ENCODE measurements around the gene MORN4.
"Not testable (repeated sequence)": the region's sequence is repeated elsewhere in the genome, so short reads cannot be mapped to it uniquely, and the experiment has no call there.

MORN4 gene

GRCh38 chr10:97632949-97633884 is at the start of gene MORN4:
MORN4 (minus strand) TSS chr10:97633500; CDS start chr10:97619653, 13,847 bp downstream.
- DNase-seq (ENCODE audit: low spot score): peak; percentile 81

GRCh38 chr10:97682042-97682441 is 48.7 kb upstream of the MORN4 start:
- DNase-seq (ENCODE audit: low spot score): peak; percentile 46

DNA sequence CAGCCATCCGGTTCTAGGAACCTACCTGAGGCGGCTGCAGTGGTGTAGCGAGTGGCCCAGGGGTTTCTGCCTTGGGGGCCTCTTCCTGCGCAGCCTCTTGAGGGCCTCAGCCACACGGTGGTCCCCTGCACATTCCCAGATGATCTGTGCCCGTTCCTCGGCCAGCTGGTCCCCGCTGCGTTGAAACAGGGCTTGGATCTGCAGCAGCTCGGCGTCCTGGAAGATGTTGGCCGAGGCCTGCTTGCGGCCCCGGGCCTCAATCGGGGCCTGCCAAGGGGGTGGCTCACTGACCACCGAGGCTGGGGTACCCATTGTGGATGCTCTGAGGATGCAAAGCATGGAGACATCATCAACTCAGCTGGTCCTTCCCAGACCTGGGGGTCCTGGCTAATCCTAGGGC is 46.3 kb upstream of the MORN4 start:
- no peak for DNase-seq (ENCODE audit: low spot score)

DNA sequence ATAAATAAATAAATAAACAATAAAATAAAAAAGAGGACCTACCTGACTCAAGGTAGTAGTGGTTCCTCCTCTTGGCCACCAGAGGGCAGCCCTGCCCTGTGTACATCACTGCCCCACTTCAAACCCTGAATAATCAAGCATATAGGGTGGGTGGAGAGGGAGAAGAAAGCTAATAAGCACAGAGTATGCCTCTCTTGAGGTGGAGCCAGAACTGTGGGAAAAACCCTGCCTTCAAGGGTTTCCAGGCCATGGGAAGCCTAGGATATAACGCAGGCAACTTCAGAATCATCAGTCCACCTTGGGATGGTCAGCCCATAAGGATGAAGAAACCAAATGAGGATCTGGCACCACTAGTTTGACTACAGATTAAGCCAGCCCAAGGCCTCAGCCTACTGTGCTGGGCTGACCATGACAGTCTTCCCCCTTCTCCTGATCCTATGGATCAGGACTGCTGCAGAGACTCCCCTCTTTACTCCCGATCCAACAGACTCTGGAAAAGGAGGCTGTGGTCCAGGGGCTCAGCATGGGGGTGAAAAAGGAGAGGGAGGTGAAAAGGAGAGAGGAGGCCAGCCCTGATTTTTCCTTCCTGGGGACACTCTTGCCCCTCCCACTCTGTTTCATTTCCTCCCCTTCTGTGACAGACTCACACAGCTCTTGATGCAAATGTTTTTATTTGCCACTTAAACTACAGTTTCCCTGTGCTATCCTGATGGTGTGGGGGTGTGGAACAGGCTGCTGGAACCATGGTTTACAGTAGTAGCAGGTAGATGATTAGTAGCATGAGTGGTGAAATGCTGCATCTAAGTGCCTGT is 43.7 kb upstream of the MORN4 start:
- DNase-seq (ENCODE audit: low spot score): peak; percentile 77

- no peak for DNase-seq (ENCODE audit: low spot score)
Observed at GRCh38 chr10:97675222-97675621, 41.9 kb upstream of the MORN4 start.

- no peak for DNase-seq (ENCODE audit: low spot score)
Observed at GRCh38 chr10:97673736-97674525, 40.6 kb upstream of the MORN4 start.

- DNase-seq (ENCODE audit: low spot score): no peak
Observed at GRCh38 chr10:97669571-97669970, 36.3 kb upstream of the MORN4 start.

- no peak for DNase-seq (ENCODE audit: low spot score)
Observed at GRCh38 chr10:97667463-97667862, 34.2 kb upstream of the MORN4 start.

DNA sequence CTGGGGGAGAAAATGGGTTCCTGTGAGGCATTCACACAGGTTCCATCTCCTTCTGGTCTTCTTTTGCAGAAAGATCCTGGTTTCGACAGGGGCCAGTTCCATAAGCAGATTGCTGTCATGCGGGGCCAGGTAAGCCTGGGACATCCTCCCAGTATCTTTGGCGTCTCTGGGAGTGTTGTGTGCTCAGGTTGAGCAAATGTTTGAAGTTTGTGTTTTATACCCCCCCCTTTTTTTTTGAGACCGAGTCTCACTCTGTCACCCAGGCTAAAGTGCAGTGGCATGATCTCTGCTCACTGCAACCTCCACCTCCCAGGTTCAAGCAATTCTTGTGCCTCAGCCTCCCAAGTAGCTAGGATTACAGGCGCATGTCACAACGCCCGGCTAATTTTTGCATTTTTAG is 33.7 kb upstream of the MORN4 start:
- DNase-seq (ENCODE audit: low spot score): no peak

DNA sequence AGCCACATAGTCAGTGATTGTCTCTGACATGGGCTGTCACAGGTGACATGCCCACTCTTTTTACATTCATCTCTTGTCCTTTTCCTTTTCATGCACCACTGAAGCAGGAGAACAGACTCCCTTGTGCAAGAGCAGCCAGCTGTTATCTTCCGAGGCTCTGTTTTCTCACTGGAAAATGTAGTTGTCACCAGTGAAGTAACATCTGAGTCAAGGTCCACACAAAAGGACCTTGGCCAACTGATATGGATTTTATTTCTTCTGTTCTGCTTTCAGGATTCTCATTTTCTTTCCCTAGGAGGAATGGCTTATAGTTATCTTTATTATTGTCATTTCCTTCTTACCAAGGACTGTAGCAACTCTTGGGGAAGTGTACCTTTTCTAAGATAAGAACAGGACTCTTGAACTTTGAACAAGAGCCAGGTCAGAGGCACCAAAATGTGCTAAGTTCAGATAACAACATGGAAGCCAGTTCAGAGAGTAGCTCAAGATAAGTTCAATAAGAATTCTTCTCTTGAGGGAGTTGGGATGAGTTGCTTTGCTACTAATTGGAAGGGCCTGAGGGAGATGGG is 31.1 kb upstream of the MORN4 start:
- no peak for DNase-seq (ENCODE audit: low spot score)

DNA sequence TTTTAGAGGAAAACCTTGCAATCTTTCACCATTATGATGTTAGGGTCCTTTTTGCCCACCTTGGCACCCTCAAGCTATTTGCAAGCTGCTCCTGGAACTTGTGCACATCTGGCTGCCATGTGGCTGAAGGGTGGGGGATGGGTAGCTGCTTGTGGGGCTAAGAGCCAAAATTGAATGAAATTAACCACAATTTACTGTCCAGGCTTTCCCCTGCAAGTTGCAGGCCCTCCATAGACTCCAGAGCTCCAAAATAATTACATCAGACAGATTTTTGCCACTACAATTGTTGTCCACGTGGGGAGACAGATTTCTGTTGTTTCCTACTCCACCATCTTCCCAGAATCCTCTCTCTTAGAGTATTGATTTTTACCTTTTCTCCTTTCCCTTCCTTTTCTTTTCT is 26.3 kb upstream of the MORN4 start:
- no peak for DNase-seq (ENCODE audit: low spot score)

GRCh38 chr10:97656777-97657176 is 23.5 kb upstream of the MORN4 start:
- DNase-seq (ENCODE audit: low spot score): no peak

DNA sequence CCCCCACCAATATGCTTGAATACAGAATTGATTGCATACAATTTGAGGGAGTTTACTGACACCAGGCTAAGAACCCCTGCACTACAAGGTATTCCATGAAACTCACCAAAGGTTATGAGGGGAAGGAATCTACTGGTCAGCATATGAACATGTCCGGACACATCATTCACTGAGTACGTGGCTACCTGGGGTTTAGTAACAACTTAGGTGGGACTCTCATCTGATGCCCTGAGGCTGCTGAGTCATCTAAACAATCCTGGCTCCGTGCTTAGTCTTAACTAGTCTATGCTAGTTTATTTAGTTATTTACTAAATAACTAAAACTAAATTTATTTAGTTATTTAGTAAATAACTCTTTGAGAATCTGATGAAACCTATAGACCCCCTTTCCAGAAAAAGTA is 18.5 kb upstream of the MORN4 start:
- DNase-seq (ENCODE audit: low spot score): no peak

DNA sequence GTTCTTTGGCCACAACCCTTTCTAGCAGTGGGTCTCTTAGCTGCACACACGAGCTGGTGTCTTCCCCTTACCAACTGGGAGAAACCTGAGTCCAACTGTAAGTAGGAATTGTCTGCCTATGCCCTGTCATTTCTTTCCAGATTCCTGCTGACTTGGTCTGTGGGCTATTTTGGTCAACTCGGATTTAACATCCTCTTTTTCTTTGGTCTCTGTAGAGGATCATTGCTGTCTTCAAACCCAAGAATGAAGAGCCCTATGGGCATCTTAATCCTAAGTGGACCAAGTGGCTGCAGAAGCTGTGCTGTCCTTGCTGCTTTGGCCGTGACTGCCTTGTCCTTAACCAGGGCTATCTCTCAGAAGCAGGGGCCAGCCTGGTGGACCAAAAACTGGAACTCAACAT is 17.4 kb upstream of the MORN4 start:
- DNase-seq (ENCODE audit: low spot score): no peak

- DNase-seq (ENCODE audit: low spot score): not testable (repeated sequence)
Observed at GRCh38 chr10:97649405-97649750, 16.1 kb upstream of the MORN4 start.

GRCh38 chr10:97648562-97649404 is 15.5 kb upstream of the MORN4 start:
- DNase-seq (ENCODE audit: low spot score): no peak

GRCh38 chr10:97647556-97647955 is 14.3 kb upstream of the MORN4 start:
- no peak for DNase-seq (ENCODE audit: low spot score)

GRCh38 chr10:97644936-97645335 is 11.6 kb upstream of the MORN4 start:
- no peak for DNase-seq (ENCODE audit: low spot score)

- no peak for DNase-seq (ENCODE audit: low spot score)
Observed at GRCh38 chr10:97643441-97643985, 10.2 kb upstream of the MORN4 start.

GRCh38 chr10:97642471-97643159 is 9.3 kb upstream of the MORN4 start:
- not testable (repeated sequence) for DNase-seq (ENCODE audit: low spot score)

Measured in HuH-7.5 (cell line).